Frontal cortex (tissue), 4 donors: Measurements from ENCODE around the gene KRT6C. TPM values are rescaled to one million over a fixed set of nuclear protein-coding genes. Genes with fewer than 3 reads are reported as not detected.
A peak's percentile ranks its signal among the peaks of the same experiment; 100 is the strongest.
"Not testable (repeated sequence)": the region's sequence is repeated elsewhere in the genome, so short reads cannot be mapped to it uniquely, and the experiment has no call there.

Experiments
- DNase-seq, 2 donors: peaks; one replicate each; pipeline ENCODE4 v3.0.0; 2012; ENCODE audit warnings: low spot score in 2 of 2
- FAIRE-seq: peaks from 2 replicates; lab custom pipeline; 2012; peaks lifted over from hg19 to GRCh38; lab: Jason Lieb, UNC
- total RNA-seq: library from RNA; depleted of rRNA; stranded (reverse); fragments of >200 nt; gene quantifications from one replicate; pipeline ENCODE4 v1.2.3, GENCODE V29; 2014
- donor health status: control.
- donor health status: control.
- donor health status: control.

KRT6C gene
- total RNA-seq, 1 donor from 2014 or later = not detected

GRCh38 chr12:52469853-52470252 lies 3.8 kb downstream of the KRT6C start:
- FAIRE-seq = no peak
- DNase-seq = no peak

- DNase-seq (no peak), FAIRE-seq (no peak)
Measured at GRCh38 chr12:52464897-52465296, 8.7 kb downstream of the KRT6C start.

- FAIRE-seq (no peak), DNase-seq (no peak)
Measured at GRCh38 chr12:52461693-52462092, 11.9 kb downstream of the KRT6C start.

GRCh38 chr12:52458861-52459260 lies 14.7 kb downstream of the KRT6C start:
- FAIRE-seq (no peak), DNase-seq (no peak)

GRCh38 chr12:52455821-52456220 lies 17.8 kb downstream of the KRT6C start:
- FAIRE-seq = no peak
- DNase-seq = no peak

GRCh38 chr12:52454411-52455201 lies 19.0 kb downstream of the KRT6C start:
- FAIRE-seq (no peak), DNase-seq (peak in 1 of 2 donors; percentile 31)

- FAIRE-seq = no peak
- no peak for DNase-seq
Measured at GRCh38 chr12:52452101-52452500, 21.5 kb downstream of the KRT6C start, which contains the start of gene KRT6B. KRT6B (minus strand) TSS chr12:52452146; CDS start chr12:52452078, 68 bp downstream.

- DNase-seq (no peak), FAIRE-seq (no peak)
Measured at GRCh38 chr12:52448228-52448627, 25.4 kb downstream of the KRT6C start.

GRCh38 chr12:52447196-52447595 lies 26.4 kb downstream of the KRT6C start:
- FAIRE-seq, DNase-seq: not testable (repeated sequence)

GRCh38 chr12:52446367-52447045 lies 27.1 kb downstream of the KRT6C start:
- DNase-seq = no peak
- no peak for FAIRE-seq

- FAIRE-seq (no peak), DNase-seq (no peak)
Measured at GRCh38 chr12:52445876-52446275, 27.7 kb downstream of the KRT6C start.

GRCh38 chr12:52444647-52445595 lies 28.7 kb downstream of the KRT6C start:
- no peak for DNase-seq
- no peak for FAIRE-seq

- DNase-seq (no peak), FAIRE-seq (no peak)
Measured at GRCh38 chr12:52443966-52444365, 29.6 kb downstream of the KRT6C start.

GRCh38 chr12:52442600-52443061 lies 31.0 kb downstream of the KRT6C start:
- FAIRE-seq (no peak), DNase-seq (no peak)

GRCh38 chr12:52441320-52441911 lies 32.2 kb downstream of the KRT6C start:
- no peak for DNase-seq

GRCh38 chr12:52440821-52441319 lies 32.7 kb downstream of the KRT6C start:
- FAIRE-seq (no peak), DNase-seq (no peak)

More at GRCh38 chr12:52441320-52441911, 32.2 kb downstream of the KRT6C start:
- FAIRE-seq = no peak

GRCh38 chr12:52439845-52440244 lies 33.8 kb downstream of the KRT6C start:
- FAIRE-seq = no peak

GRCh38 chr12:52439420-52439819 lies 34.2 kb downstream of the KRT6C start:
- FAIRE-seq (no peak), DNase-seq (no peak)

More at GRCh38 chr12:52439845-52440244, 33.8 kb downstream of the KRT6C start:
- no peak for DNase-seq
